Cortex of kidney (tissue), 1 donor: ENCODE results near the gene PKIG.

ENCODE experiments used
- DNase-seq: peaks from one replicate; lab custom pipeline; 2025; lab: John Stamatoyannopoulos, UW

The PKIG gene

GRCh38 chr20:44620030-44620429 is 37.7 kb downstream of the PKIG start:
- no peak for DNase-seq

- no peak for DNase-seq
Measured at GRCh38 chr20:44621325-44621724, 38.9 kb downstream of the PKIG start.

- no peak for DNase-seq
Measured at GRCh38 chr20:44621939-44622338, 39.6 kb downstream of the PKIG start.

GRCh38 chr20:44622501-44623270 is 40.3 kb downstream of the PKIG start:
- DNase-seq, result no peak

- DNase-seq, result no peak
Measured at GRCh38 chr20:44624152-44624551, 41.8 kb downstream of the PKIG start.

- DNase-seq, result no peak
Measured at GRCh38 chr20:44624743-44625271, 42.4 kb downstream of the PKIG start.

- DNase-seq, result no peak
Measured at GRCh38 chr20:44625361-44625760, 43.0 kb downstream of the PKIG start.

- DNase-seq, result no peak
Measured at GRCh38 chr20:44626278-44626677, 43.9 kb downstream of the PKIG start.

GRCh38 chr20:44627364-44628010 is 45.1 kb downstream of the PKIG start:
- DNase-seq, result no peak

- no peak for DNase-seq
Measured at GRCh38 chr20:44629017-44629385, 46.6 kb downstream of the PKIG start.

GRCh38 chr20:44629542-44629941 is 47.2 kb downstream of the PKIG start:
- DNase-seq, result no peak

GRCh38 chr20:44630297-44630696 is 47.9 kb downstream of the PKIG start:
- DNase-seq, result no peak

GRCh38 chr20:44632103-44632752 is 49.8 kb downstream of the PKIG start:
- no peak for DNase-seq

GRCh38 chr20:44633187-44633810 is 50.9 kb downstream of the PKIG start:
- no peak for DNase-seq

GRCh38 chr20:44633872-44634600 is 51.7 kb downstream of the PKIG start:
- no peak for DNase-seq

- no peak for DNase-seq
Measured at GRCh38 chr20:44635877-44636276, 53.5 kb downstream of the PKIG start.

GRCh38 chr20:44637042-44637441 is 54.7 kb downstream of the PKIG start:
- DNase-seq, result no peak

- no peak for DNase-seq
Measured at GRCh38 chr20:44637522-44638372, 55.4 kb downstream of the PKIG start.

GRCh38 chr20:44640522-44640921 is 58.1 kb downstream of the PKIG start:
- no peak for DNase-seq

GRCh38 chr20:44641325-44641724 is 58.9 kb downstream of the PKIG start:
- DNase-seq, result no peak
